Myometrial cell (primary cell): Measurements from ENCODE around the gene CNBP. TPM values are rescaled to one million over a fixed set of nuclear protein-coding genes. Genes with fewer than 3 reads are reported as not detected.

ENCODE experiments used
- total RNA-seq: library from RNA; depleted of rRNA; stranded (reverse); fragments of >200 nt; gene quantifications from 2 replicates; pipeline ENCODE4 v1.2.3, GENCODE V29; 2015

CNBP gene
- 226 and 243 TPM in 2 replicates for total RNA-seq

GRCh38 chr3:129183569-129184395 is at the start of gene CNBP:
CNBP (minus strand) TSS chr3:129183896; CDS start chr3:129171757, 12,139 bp downstream.

DNA sequence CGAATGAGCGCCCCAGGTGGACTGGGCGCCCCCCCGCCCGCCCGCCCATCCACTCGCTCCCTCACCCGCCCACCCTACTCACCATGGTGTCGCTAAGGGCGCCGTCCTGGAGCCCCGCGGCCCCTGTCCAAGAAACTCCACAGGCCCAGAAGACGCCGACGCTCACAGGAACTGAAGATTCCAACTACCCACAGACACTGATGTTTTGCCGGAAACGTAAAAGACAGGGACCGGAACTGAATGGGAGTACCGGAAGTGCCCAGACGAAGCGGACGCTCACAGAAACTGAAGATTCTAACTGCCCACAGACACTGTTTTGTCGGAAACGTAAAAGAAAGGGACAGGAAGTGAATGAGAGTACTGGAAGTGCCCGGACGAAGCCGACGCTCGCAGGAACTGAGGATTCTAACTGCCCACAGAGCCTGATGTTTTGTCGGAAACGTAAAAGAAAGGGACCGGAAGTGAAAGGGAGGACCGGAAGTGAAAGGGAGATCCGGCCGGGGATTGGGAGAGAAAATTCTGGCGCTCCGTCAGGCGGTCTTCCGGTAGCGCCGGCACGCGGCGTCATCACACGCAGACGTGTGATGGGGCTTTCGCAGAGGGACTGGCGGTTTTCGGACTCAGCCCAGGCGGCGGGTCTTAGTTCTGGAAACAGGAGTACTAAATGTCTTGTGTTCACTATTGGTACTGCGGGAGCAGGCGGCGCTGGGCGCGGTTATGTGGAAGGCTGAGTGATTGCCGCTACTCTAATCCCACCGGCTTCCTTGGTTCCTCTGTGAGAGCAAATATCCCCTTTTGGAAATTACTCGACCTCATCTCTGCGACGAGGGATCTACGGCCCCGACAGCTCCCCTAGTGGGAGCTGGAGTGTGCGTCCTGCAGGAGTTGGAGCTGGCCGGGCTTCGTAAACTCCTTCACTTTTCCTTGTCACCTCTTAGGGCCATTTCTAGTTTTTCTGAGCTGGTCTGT is 22.5 kb downstream of the CNBP start, which contains the start of gene ISY1:
TSS of gene ISY1 (minus strand) at position 173 of the 969 bp plus-strand sequence. CDS start at position 85, 88 bp downstream.

GRCh38 chr3:129121792-129122411 is 61.8 kb downstream of the CNBP start, which contains the start of gene RAB43:
RAB43 (minus strand) TSS chr3:129121804; CDS start chr3:129121489, 315 bp downstream.

Other genes starting within 250 kb of the CNBP start
- gene CFAP92, start 189.8 kb downstream of the CNBP start, total RNA-seq = not detected in 2 replicates
- gene EFCC1, start 182.6 kb downstream of the CNBP start, total RNA-seq = not detected in 2 replicates
- gene GP9, start 123.1 kb downstream of the CNBP start, total RNA-seq = not detected in 2 replicates
- gene RAB43, start 62.1 kb downstream of the CNBP start, total RNA-seq = 16.4 and 19.3 TPM in 2 replicates
- 32.0 and 50.9 TPM in 2 replicates for gene ISY1, start 22.8 kb downstream of the CNBP start, total RNA-seq
- gene COPG1, start 65.7 kb upstream of the CNBP start, total RNA-seq = 329 and 344 TPM in 2 replicates
- gene HMCES, start 95.0 kb upstream of the CNBP start, total RNA-seq = 33.4 and 47.9 TPM in 2 replicates
- 0.35 TPM in 1 of 2 replicates, not detected in the other for gene EFCAB12, start 244.7 kb upstream of the CNBP start, total RNA-seq